ENCODE results near the gene UBE2G2.

UBE2G2 gene

GRCh38 chr21:44762221-44763049, 39.2 kb downstream of the UBE2G2 start:
- no peak for DNase-seq

- no peak for DNase-seq
Measured at GRCh38 chr21:44761747-44762208, 39.8 kb downstream of the UBE2G2 start.

- no peak for DNase-seq
Measured at GRCh38 chr21:44761011-44761729, 40.5 kb downstream of the UBE2G2 start.

GRCh38 chr21:44760376-44760775, 41.2 kb downstream of the UBE2G2 start:
- no peak for DNase-seq

- no peak for DNase-seq
Measured at GRCh38 chr21:44759628-44760285, 41.9 kb downstream of the UBE2G2 start.

- no peak for DNase-seq
Measured at GRCh38 chr21:44758781-44759627, 42.6 kb downstream of the UBE2G2 start.

- DNase-seq, result no peak
Measured at GRCh38 chr21:44758141-44758561, 43.5 kb downstream of the UBE2G2 start.

GRCh38 chr21:44757731-44758130, 43.9 kb downstream of the UBE2G2 start:
- DNase-seq, result no peak

GRCh38 chr21:44756423-44757185, 45.0 kb downstream of the UBE2G2 start:
- no peak for DNase-seq

GRCh38 chr21:44755227-44755626, 46.4 kb downstream of the UBE2G2 start:
- DNase-seq, result no peak

- no peak for DNase-seq
Measured at GRCh38 chr21:44753357-44753756, 48.3 kb downstream of the UBE2G2 start.

- no peak for DNase-seq
Measured at GRCh38 chr21:44752671-44753235, 48.9 kb downstream of the UBE2G2 start.

GRCh38 chr21:44751799-44752636, 49.6 kb downstream of the UBE2G2 start:
- no peak for DNase-seq

- DNase-seq, result no peak
Measured at GRCh38 chr21:44751186-44751798, 50.3 kb downstream of the UBE2G2 start.

GRCh38 chr21:44750675-44751025, 51.0 kb downstream of the UBE2G2 start:
- DNase-seq, result no peak

GRCh38 chr21:44749759-44750674, 51.6 kb downstream of the UBE2G2 start:
- DNase-seq, result no peak

- no peak for DNase-seq
Measured at GRCh38 chr21:44749116-44749758, 52.4 kb downstream of the UBE2G2 start.

GRCh38 chr21:44748621-44749020, 53.0 kb downstream of the UBE2G2 start:
- DNase-seq, result no peak

Measured in hematopoietic multipotent progenitor cell treated with erythropoietin and hydrocortisone succinate and interleukin-3 and kit ligand, for 8 days (in vitro differentiated cells).